Stomach (tissue), 9 donors: ENCODE data around the gene NXPH3. TPM values are rescaled to one million over a fixed set of nuclear protein-coding genes. Genes with fewer than 3 reads are reported as not detected.

Experiments used
- DNase-seq, 2 donors: peaks; one replicate each; pipeline versions ENCODE4 v3.0.0 to v3.0.0-alpha.2; 2013 to 2019
- H3K27ac ChIP-seq, 5 donors: fragments of 200-600 bp in 4 of 5; sonication (generic) in 4 of 5; one replicate each; pipeline ENCODE4 v1.5.1; 2013 to 2019; ENCODE audit warnings: mild to moderate bottlenecking in 1 of 5, moderate library complexity in 1 of 5
- H3K27me3 ChIP-seq, 3 donors: fragments of 200-600 bp; sonication (generic); one replicate each; pipeline ENCODE4 v1.5.1; 2017 to 2019; ENCODE audit warnings: mixed run types in 1 of 3
- H3K36me3 ChIP-seq, 4 donors: fragments of 200-600 bp; sonication (generic); 1 replicate in 3 of 4; 2 replicates in 1 of 4; pipeline ENCODE4 v1.5.1; 2016 to 2019
- H3K4me1 ChIP-seq, 4 donors: fragments of 200-600 bp; sonication (generic); one replicate each; pipeline ENCODE4 v1.5.1; 2016 to 2019
- H3K4me3 ChIP-seq, 4 donors: fragments of 200-600 bp; sonication (generic) in 3 of 4; one replicate each; pipeline ENCODE4 v1.5.1; 2016 to 2019; ENCODE audit warnings: mild to moderate bottlenecking in 1 of 4
- H3K9me3 ChIP-seq, 4 donors: fragments of 200-600 bp; sonication (generic); one replicate each; pipeline ENCODE4 v1.5.1; 2016 to 2019
- CTCF ChIP-seq, 7 experiments: fragments of 450-650 bp in 4 of 7; fragments of 200-600 bp in 3 of 7; sonication (generic) in 3 of 7; IDR thresholded peaks; one replicate each; pipeline ENCODE4 v1.5.1; 2016 to 2019; ENCODE audit warnings: antibody characterized with exemption in 7 of 7, control low read depth in 2 of 7, mild to moderate bottlenecking in 1 of 7
- EP300 ChIP-seq: sonication (generic); formaldehyde crosslinking; IDR thresholded peaks from one replicate; pipeline ENCODE4 v1.6.1; 2017; ENCODE audit warnings: antibody characterized with exemption
- POLR2A ChIP-seq, 4 donors: fragments of 450-650 bp; IDR thresholded peaks; one replicate each; pipeline ENCODE4 v1.6.1; 2016; ENCODE audit warnings: antibody characterized with exemption in 4 of 4, control low read depth in 2 of 4, mild to moderate bottlenecking in 1 of 4, moderate library complexity in 1 of 4
- POLR2AphosphoS5 ChIP-seq, 3 donors: sonication (generic); formaldehyde crosslinking; IDR thresholded peaks; one replicate each; pipeline ENCODE4 v1.6.1; 2016; ENCODE audit warnings: antibody characterized with exemption in 3 of 3
- WGBS, 5 donors: extraction: QIAGEN DNeasy Blood & Tissue Kit in 3 of 5; methylation state at CpG; one replicate each; pipeline versions ENCODE4 v1.1.5 to v1.1.7; 2013 to 2018; 5-methylcytosine and 5-hydroxymethylcytosine counted together
- intact Hi-C: fragments of 100-400 bp; cut with DNase I; formaldehyde crosslinking; loops from one replicate; pipeline ENCODE4 v1.15.1; 2023; ENCODE audit warnings: low total_unique reads
- polyA plus RNA-seq, 3 donors: library from polyadenylated mRNA; stranded (reverse); fragments of 200-250 nt; gene quantifications; one replicate each; pipeline ENCODE4 v1.2.3, GENCODE V29; 2013
- total RNA-seq, 5 donors: library from RNA; depleted of rRNA; stranded (reverse); fragments of >200 nt; gene quantifications; one replicate each; pipeline versions ENCODE4 v1.1.0 to v1.2.3, GENCODE V29; 2014 to 2016
- donor health status: healthy with polysubstance abuse.
- donor health status: Bipolar disorder and iron deficiency.
- donor health status: healthy.

Gene NXPH3
- total and polyA plus RNA-seq, 8 donors, result 0.50 to 10.7 (median 1.1) TPM; not detected in 2

GRCh38 chr17:49578414-49578813, 2.7 kb downstream of the NXPH3 start:
- intact Hi-C loops, result loop anchor here (10.0 kb wide), 2 partner anchors 186 to 276 kb away; partner anchors contain the start of gene FAM117A
- no peak for TF ChIP-seq POLR2A (IDR thresholded peaks at IDR 0.05)
- Histone ChIP-seq H3K9me3 (no peaks in the 10 kb centered on the region), H3K4me1 (peaks cover 19 to 53% (median 37%) of the 10 kb centered on the region in 4 donors), H3K27ac (peak overlapping the region in 1 of 5 donors; percentile 85), H3K27me3 (peaks cover 0 to 51% (median 16%) of the 10 kb centered on the region in 3 donors), H3K4me3 (no peak overlapping the region), H3K36me3 (no peaks in the 10 kb centered on the region)
- WGBS, 5 donors, result 83 to 93% (median 89%) methylated on average over 3 to 13 of the region's 13 CpGs
- DNase-seq, result no peak

- intact Hi-C loops, result loop anchor here (10.0 kb wide), 2 partner anchors 186 to 276 kb away; partner anchors contain the start of gene FAM117A
- no peak for TF ChIP-seq EP300
- no peak for TF ChIP-seq POLR2A (IDR thresholded peaks at IDR 0.05)
- no peak for TF ChIP-seq CTCF (IDR thresholded peaks at IDR 0.05)
- Histone ChIP-seq H3K4me1 (peaks cover 19 to 47% (median 35%) of the 10 kb centered on the region in 4 donors), H3K36me3 (no peaks in the 10 kb centered on the region), H3K27ac (peak overlapping the region in 1 of 5 donors; percentile 85), H3K4me3 (no peak overlapping the region), H3K27me3 (peaks cover 0 to 45% (median 16%) of the 10 kb centered on the region in 3 donors), H3K9me3 (no peaks in the 10 kb centered on the region)
- no peak for DNase-seq
- 84 to 91% (median 89%) methylated on average over 15 to 17 of the region's 17 CpGs for WGBS, 5 donors
Measured at GRCh38 chr17:49578952-49579500, 3.4 kb downstream of the NXPH3 start.

- Histone ChIP-seq H3K27me3 (peaks cover 0 to 40% (median 16%) of the 10 kb centered on the region in 3 donors), H3K9me3 (no peaks in the 10 kb centered on the region), H3K36me3 (no peaks in the 10 kb centered on the region), H3K4me1 (peaks cover 19 to 42% (median 34%) of the 10 kb centered on the region in 4 donors), H3K4me3 (no peak overlapping the region), H3K27ac (peak overlapping the region in 1 of 5 donors; percentile 85)
- TF ChIP-seq EP300 (no peak), POLR2AphosphoS5 (IDR thresholded peaks at IDR 0.05) (no peak)
- WGBS, 5 donors, result 74 to 92% (median 83%) methylated on average over 5 of the region's 5 CpGs
- DNase-seq, result no peak
- intact Hi-C loops, result loop anchor here (10.0 kb wide), 2 partner anchors 185 to 275 kb away; partner anchors contain the start of gene FAM117A
Measured at GRCh38 chr17:49579522-49579921, 3.9 kb downstream of the NXPH3 start.

- TF ChIP-seq POLR2A (IDR thresholded peaks at IDR 0.05) (no peak), CTCF (IDR thresholded peaks at IDR 0.05) (no peak), EP300 (no peak), POLR2AphosphoS5 (IDR thresholded peaks at IDR 0.05) (no peak)
- Histone ChIP-seq H3K4me1 (peaks cover 19 to 35% (median 27%) of the 10 kb centered on the region in 4 donors), H3K4me3 (no peak overlapping the region), H3K36me3 (no peaks in the 10 kb centered on the region), H3K9me3 (no peaks in the 10 kb centered on the region), H3K27me3 (peaks cover 0 to 33% (median 16%) of the 10 kb centered on the region in 3 donors), H3K27ac (no peak overlapping the region)
- no peak for DNase-seq
- WGBS, 5 donors, result 68 to 81% (median 71%) methylated on average over 4 to 21 of the region's 21 CpGs
- intact Hi-C loops, result no loop called here
Measured at GRCh38 chr17:49580055-49580721, 4.5 kb downstream of the NXPH3 start.

GRCh38 chr17:49580981-49581647, 5.4 kb downstream of the NXPH3 start:
- no peak overlapping the region for H3K4me3 ChIP-seq
- no peak for TF ChIP-seq EP300
- TF ChIP-seq CTCF (IDR thresholded peaks at IDR 0.05), result no peak
- no peak for TF ChIP-seq POLR2AphosphoS5 (IDR thresholded peaks at IDR 0.05)
- no peak for TF ChIP-seq POLR2A (IDR thresholded peaks at IDR 0.05)
- H3K4me1 ChIP-seq, result peaks cover 15 to 27% (median 19%) of the 10 kb centered on the region in 4 donors
- no peaks in the 10 kb centered on the region for H3K36me3 ChIP-seq
- no peak overlapping the region for H3K27ac ChIP-seq
- intact Hi-C loops, result no loop called here
- WGBS, 5 donors, result 80 to 87% (median 82%) methylated on average over 11 to 12 of the region's 12 CpGs
- peaks cover 0 to 24% (median 14%) of the 10 kb centered on the region in 3 donors for H3K27me3 ChIP-seq
- no peaks in the 10 kb centered on the region for H3K9me3 ChIP-seq
- DNase-seq, result no peak
